C4-2B (cell line): ENCODE results near the gene CPAMD8.

ENCODE experiments used
- H3K27ac ChIP-seq: fragments of 450-650 bp; 2 replicates; pipeline ENCODE4 v1.5.1; 2017
- ZFX ChIP-seq: fragments of 450-650 bp; IDR thresholded peaks from 2 replicates; pipeline ENCODE4 v1.6.1; 2017
- TF ChIP-seq, protein P1 (sequence below): fragments of 450-650 bp; conservative IDR thresholded peaks from 2 replicates; pipeline ENCODE4 v1.5.1; 2017; ENCODE audit warnings: mild to moderate bottlenecking

The CPAMD8 gene

GRCh38 chr19:17026706-17027534 is at the start of gene CPAMD8:
CPAMD8 (minus strand) TSS chr19:17026810; CDS start chr19:17026642, 168 bp downstream.
- H3K27ac ChIP-seq, result no peak within 1 kb of the TSS
- TF ChIP-seq, protein P1, sequence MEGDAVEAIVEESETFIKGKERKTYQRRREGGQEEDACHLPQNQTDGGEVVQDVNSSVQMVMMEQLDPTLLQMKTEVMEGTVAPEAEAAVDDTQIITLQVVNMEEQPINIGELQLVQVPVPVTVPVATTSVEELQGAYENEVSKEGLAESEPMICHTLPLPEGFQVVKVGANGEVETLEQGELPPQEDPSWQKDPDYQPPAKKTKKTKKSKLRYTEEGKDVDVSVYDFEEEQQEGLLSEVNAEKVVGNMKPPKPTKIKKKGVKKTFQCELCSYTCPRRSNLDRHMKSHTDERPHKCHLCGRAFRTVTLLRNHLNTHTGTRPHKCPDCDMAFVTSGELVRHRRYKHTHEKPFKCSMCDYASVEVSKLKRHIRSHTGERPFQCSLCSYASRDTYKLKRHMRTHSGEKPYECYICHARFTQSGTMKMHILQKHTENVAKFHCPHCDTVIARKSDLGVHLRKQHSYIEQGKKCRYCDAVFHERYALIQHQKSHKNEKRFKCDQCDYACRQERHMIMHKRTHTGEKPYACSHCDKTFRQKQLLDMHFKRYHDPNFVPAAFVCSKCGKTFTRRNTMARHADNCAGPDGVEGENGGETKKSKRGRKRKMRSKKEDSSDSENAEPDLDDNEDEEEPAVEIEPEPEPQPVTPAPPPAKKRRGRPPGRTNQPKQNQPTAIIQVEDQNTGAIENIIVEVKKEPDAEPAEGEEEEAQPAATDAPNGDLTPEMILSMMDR, result no peak
- TF ChIP-seq ZFX, result no peak

GRCh38 chr19:17075864-17076542 is 49.4 kb upstream of the CPAMD8 start:
- H3K27ac ChIP-seq, result peak overlapping the region; percentile 85
- TF ChIP-seq ZFX, result no peak
- TF ChIP-seq, protein P1, result no peak

DNA sequence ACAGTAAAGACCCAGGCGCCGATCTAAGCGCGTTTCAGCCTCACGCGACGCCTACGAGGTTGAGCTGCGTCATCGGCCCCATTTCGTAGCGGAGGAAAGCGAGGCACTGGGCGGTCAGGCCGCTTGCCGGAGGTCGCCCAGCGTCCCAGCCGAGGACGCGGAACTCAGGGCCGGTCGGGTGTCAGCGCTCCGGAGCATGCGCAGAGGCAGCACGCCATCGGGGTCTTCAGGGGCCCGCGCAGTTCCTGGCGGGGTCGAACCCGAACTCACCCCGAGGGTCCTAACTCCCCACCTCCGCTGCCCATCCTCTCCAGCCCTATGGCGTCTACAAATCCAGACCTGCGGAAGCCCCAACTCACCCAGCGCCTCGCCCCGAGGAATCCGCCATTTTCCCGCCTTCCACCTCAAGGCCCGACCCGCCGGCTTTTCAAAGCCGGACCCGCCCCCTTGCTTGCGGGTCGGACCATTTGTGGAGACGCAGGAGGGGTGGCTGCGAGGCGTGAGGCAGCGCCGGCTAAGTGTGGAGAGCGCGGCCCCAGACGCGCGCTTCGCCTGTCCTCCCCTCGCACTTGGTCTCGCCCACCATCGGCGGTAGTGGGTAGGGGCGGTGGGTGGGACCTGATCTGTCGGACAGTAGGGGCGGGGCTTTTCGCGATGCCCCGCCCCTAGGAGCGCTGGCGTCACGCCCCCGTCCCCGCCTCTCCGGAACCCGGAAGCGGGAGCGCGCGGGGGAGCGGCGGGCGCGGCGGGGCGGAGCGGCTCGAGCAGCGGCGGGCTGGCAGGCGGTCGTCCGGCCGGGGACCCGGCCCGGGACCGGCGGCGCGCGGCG is 48.6 kb upstream of the CPAMD8 start, which contains the start of the genes HAUS8 and MYO9B:
Gene HAUS8 (minus strand): TSS at position 418 of the 829 bp plus-strand sequence. CDS start 30 bp downstream, at position 388.
Gene MYO9B (plus strand): TSS at position 743 of the 829 bp plus-strand sequence. CDS start 25,941 bp downstream, outside the sequence.
- H3K27ac ChIP-seq, result peak within 1 kb of the TSS; percentile 85
- TF ChIP-seq ZFX, result no peak
- TF ChIP-seq, protein P1, result no peak

DNA sequence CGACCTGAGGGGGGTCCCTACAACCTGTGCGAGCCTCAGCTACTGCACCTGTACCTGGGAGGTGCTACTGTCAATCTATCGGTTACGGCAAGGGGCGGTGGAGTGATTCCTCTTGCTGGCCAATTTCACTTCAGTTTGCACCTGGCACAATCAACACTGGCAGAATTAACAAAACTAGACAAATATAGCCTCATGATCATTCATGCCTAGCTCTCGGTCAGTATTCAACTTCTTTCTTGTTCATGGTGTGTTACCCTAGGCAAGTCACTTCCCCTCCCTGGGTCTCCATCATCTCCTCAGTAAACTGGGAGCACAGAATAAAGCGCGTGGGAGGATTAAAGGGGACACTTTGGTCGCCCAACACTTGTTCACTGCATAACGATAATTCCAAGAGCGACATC is 48.0 kb upstream of the CPAMD8 start:
- TF ChIP-seq ZFX, result no peak
- TF ChIP-seq, protein P1, result no peak
- peak overlapping the region; percentile 85 for H3K27ac ChIP-seq

- TF ChIP-seq, protein P1, result no peak
- no peak for TF ChIP-seq ZFX
- H3K27ac ChIP-seq, result peak overlapping the region; percentile 85
These were observed 47.4 kb upstream of the CPAMD8 start for GRCh38 chr19:17073869-17074633.

DNA sequence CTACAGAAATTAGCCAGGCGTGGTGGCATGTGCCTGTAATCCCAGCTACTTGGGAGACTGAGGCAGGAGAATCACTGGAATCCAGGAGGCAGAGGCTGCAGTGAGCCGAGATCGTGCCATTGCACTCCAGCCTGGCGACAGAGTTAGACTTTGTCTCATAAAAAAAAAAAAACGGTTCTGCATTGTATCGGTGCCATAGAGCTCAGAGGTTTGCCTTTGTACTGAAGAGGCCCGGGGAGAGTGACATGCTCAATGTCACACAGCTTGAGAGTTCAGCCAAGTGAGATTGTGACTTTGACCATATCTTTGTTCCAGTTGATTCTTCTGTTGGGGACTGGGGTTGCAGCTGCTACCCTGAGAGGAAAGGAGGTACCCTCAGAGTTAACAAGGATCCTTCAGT is 44.3 kb upstream of the CPAMD8 start:
- H3K27ac ChIP-seq, result no peak overlapping the region
- TF ChIP-seq, protein P1, result no peak
- no peak for TF ChIP-seq ZFX
